ENCODE results near the gene CTSL.
"Not testable (repeated sequence)": the region's sequence is repeated elsewhere in the genome, so short reads cannot be mapped to it uniquely, and the experiment has no call there.

Gene CTSL

GRCh38 chr9:87725356-87725899 lies 491 bp upstream of the CTSL start:
- DNase-seq: no peak

GRCh38 chr9:87729246-87729645 lies 3.3 kb downstream of the CTSL start:
- no peak for DNase-seq

- no peak for DNase-seq
These were observed 5.4 kb downstream of the CTSL start for GRCh38 chr9:87731321-87731720.

GRCh38 chr9:87732344-87732743 lies 6.4 kb downstream of the CTSL start:
- no peak for DNase-seq

GRCh38 chr9:87732756-87733155 lies 6.8 kb downstream of the CTSL start:
- DNase-seq: no peak

GRCh38 chr9:87733273-87734052 lies 7.5 kb downstream of the CTSL start:
- DNase-seq: no peak

GRCh38 chr9:87734106-87734505 lies 8.2 kb downstream of the CTSL start:
- DNase-seq: no peak

GRCh38 chr9:87739546-87739945 lies 13.6 kb downstream of the CTSL start:
- no peak for DNase-seq

- DNase-seq: no peak
These were observed 14.3 kb downstream of the CTSL start for GRCh38 chr9:87740209-87740608.

GRCh38 chr9:87741326-87741725 lies 15.4 kb downstream of the CTSL start:
- no peak for DNase-seq

GRCh38 chr9:87741891-87742290 lies 16.0 kb downstream of the CTSL start:
- no peak for DNase-seq

- DNase-seq: no peak
These were observed 17.0 kb downstream of the CTSL start for GRCh38 chr9:87742813-87743428.

- DNase-seq: not testable (repeated sequence)
These were observed 18.3 kb downstream of the CTSL start for GRCh38 chr9:87744247-87744646.

- no peak for DNase-seq
These were observed 20.3 kb downstream of the CTSL start for GRCh38 chr9:87746186-87746585.

GRCh38 chr9:87748881-87749280 lies 23.0 kb downstream of the CTSL start:
- DNase-seq: no peak

GRCh38 chr9:87749335-87750035 lies 23.6 kb downstream of the CTSL start:
- no peak for DNase-seq

GRCh38 chr9:87750726-87751125 lies 24.8 kb downstream of the CTSL start:
- no peak for DNase-seq

- DNase-seq: no peak
These were observed 25.5 kb downstream of the CTSL start for GRCh38 chr9:87751423-87751822.

GRCh38 chr9:87751868-87752267 lies 25.9 kb downstream of the CTSL start:
- no peak for DNase-seq

- DNase-seq: no peak
These were observed 27.4 kb downstream of the CTSL start for GRCh38 chr9:87753313-87753712.

GRCh38 chr9:87758330-87758729 lies 32.4 kb downstream of the CTSL start:
- not testable (repeated sequence) for DNase-seq

GRCh38 chr9:87759980-87760379 lies 34.1 kb downstream of the CTSL start:
- DNase-seq: not testable (repeated sequence)

- DNase-seq: no peak
These were observed 34.6 kb downstream of the CTSL start for GRCh38 chr9:87760529-87760928.

GRCh38 chr9:87763286-87763685 lies 37.4 kb downstream of the CTSL start:
- no peak for DNase-seq

All from NCI-H2081 treated with DMSO at 0.1 percent for 48 hours (cell line).